OCI-LY3 (cell line): ENCODE data around the gene PLD5.

ENCODE experiments used
- H2AFZ ChIP-seq: fragments of 200-600, 300-600 bp; shearing (Covaris generic); 2 replicates; pipeline ENCODE4 v1.6.0; 2014; ENCODE audit warnings: antibody characterized with exemption, low read depth, low read length
- H3K27ac ChIP-seq: fragments of 200-600, 300-600 bp; sonication (generic); 2 replicates; pipeline ENCODE4 v1.5.1; 2014; ENCODE audit warnings: mild to moderate bottlenecking, low read length, moderate library complexity, mixed read lengths
- H3K27me3 ChIP-seq: fragments of 200-600, 300-600 bp; sonication (generic); 2 replicates; pipeline ENCODE4 v1.6.1; 2014; ENCODE audit warnings: low read depth, low read length, mixed read lengths
- H3K36me3 ChIP-seq: fragments of 200-600, 300-600 bp; sonication (generic); replicated peaks from 2 replicates; pipeline ENCODE3; 2014; ENCODE audit warnings: low read depth, low read length, mixed read lengths
- H3K4me1 ChIP-seq: fragments of 300-600, 200-600 bp; sonication (generic); 2 replicates; pipeline ENCODE4 v1.6.1; 2014; ENCODE audit warnings: low read length, mixed read lengths
- H3K4me2 ChIP-seq: fragments of 200-600, 300-600 bp; sonication (generic); 2 replicates; pipeline ENCODE4 v1.6.1; 2014; ENCODE audit warnings: low read length, mixed read lengths
- H3K4me3 ChIP-seq: fragments of 300-600, 200-600 bp; sonication (generic); 2 replicates; pipeline ENCODE4 v1.5.1; 2014; ENCODE audit warnings: antibody characterized with exemption, mild to moderate bottlenecking, low read length, moderate library complexity
- H3K79me2 ChIP-seq: fragments of 300-600, 200-600 bp; shearing (Covaris generic); 2 replicates; pipeline ENCODE4 v1.6.1; 2014; ENCODE audit warnings: mild to moderate bottlenecking, low read length, mixed read lengths
- H3K9ac ChIP-seq: fragments of 300-600, 200-600 bp; shearing (Covaris generic); 2 replicates; pipeline ENCODE4 v1.6.0; 2014; ENCODE audit warnings: mild to moderate bottlenecking, low read length, moderate library complexity
- H3K9me3 ChIP-seq: fragments of 200-600, 300-600 bp; shearing (Covaris generic); 2 replicates; pipeline ENCODE4 v1.6.1; 2014; ENCODE audit warnings: low read length, mixed read lengths; ENCODE audit not compliant: insufficient read depth
- H4K20me1 ChIP-seq: fragments of 200-600, 300-600 bp; sonication (generic); 2 replicates; pipeline ENCODE4 v1.6.1; 2016; ENCODE audit warnings: low read length, mixed read lengths; ENCODE audit not compliant: insufficient read depth
- CTCF ChIP-seq: fragments of 200-600, 300-600 bp; sonication (generic); IDR thresholded peaks from 2 replicates; pipeline ENCODE4 v1.5.1; 2014; ENCODE audit warnings: antibody characterized with exemption, low read length, low read depth
- EZH2phosphoT487 ChIP-seq: fragments of 200-600 bp; shearing (Covaris generic); IDR thresholded peaks from 2 replicates; pipeline ENCODE4 v1.6.1; 2018; ENCODE audit warnings: antibody characterized with exemption, mixed run types, low read depth

The PLD5 gene

DNA sequence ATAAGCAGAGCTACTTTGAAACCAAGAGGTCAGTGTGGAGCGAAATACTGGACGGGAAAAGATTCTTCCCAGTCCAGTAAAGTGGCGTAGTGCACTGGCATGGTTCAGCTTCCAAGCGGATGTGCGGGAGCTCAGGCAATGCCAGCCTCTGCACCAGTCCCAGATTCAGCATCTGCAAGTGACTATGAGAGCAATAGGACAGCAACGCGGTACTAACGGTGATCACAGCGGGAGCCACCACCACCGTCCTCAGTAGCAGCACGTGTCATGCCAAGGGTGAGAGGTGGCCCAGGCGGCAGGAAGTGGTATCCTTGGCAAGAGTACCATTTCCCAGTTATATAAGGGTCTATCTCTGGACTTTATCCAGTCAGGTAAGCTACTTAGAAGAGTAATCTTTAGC lies 17.8 kb downstream of the PLD5 start:
- no peak overlapping the region for H3K9ac ChIP-seq
- H3K36me3 ChIP-seq, result no peaks in the 10 kb centered on the region
- TF ChIP-seq EZH2phosphoT487 (no peak), CTCF (no peak)
- H3K4me2 ChIP-seq, result no peak overlapping the region
- no peaks in the 10 kb centered on the region for H3K79me2 ChIP-seq
- no peaks in the 10 kb centered on the region for H4K20me1 ChIP-seq
- H3K9me3 ChIP-seq, result no peaks in the 10 kb centered on the region
- H3K27me3 ChIP-seq, result no peaks in the 10 kb centered on the region
- no peak overlapping the region for H3K27ac ChIP-seq
- H2AFZ ChIP-seq, result no peak overlapping the region
- H3K4me3 ChIP-seq, result no peak overlapping the region
- no peaks in the 10 kb centered on the region for H3K4me1 ChIP-seq

- Histone ChIP-seq H3K9ac (no peak overlapping the region), H3K27me3 (no peaks in the 10 kb centered on the region), H4K20me1 (no peaks in the 10 kb centered on the region), H3K36me3 (no peaks in the 10 kb centered on the region), H3K9me3 (no peaks in the 10 kb centered on the region), H3K27ac (no peak overlapping the region), H3K4me2 (no peak overlapping the region), H3K4me3 (no peak overlapping the region), H3K4me1 (no peaks in the 10 kb centered on the region), H3K79me2 (no peaks in the 10 kb centered on the region), H2AFZ (no peak overlapping the region)
- TF ChIP-seq CTCF (no peak), EZH2phosphoT487 (no peak)
Observed at GRCh38 chr1:242489545-242489944, 35.0 kb downstream of the PLD5 start.

GRCh38 chr1:242477944-242478343 lies 46.6 kb downstream of the PLD5 start:
- no peaks in the 10 kb centered on the region for H3K9me3 ChIP-seq
- no peak for TF ChIP-seq CTCF
- no peak for TF ChIP-seq EZH2phosphoT487
- H3K4me1 ChIP-seq, result no peaks in the 10 kb centered on the region
- H3K79me2 ChIP-seq, result no peaks in the 10 kb centered on the region
- H3K27ac ChIP-seq, result no peak overlapping the region
- no peak overlapping the region for H3K4me2 ChIP-seq
- no peaks in the 10 kb centered on the region for H3K27me3 ChIP-seq
- H4K20me1 ChIP-seq, result no peaks in the 10 kb centered on the region
- no peak overlapping the region for H3K4me3 ChIP-seq
- no peaks in the 10 kb centered on the region for H3K36me3 ChIP-seq
- no peak overlapping the region for H3K9ac ChIP-seq
- H2AFZ ChIP-seq, result no peak overlapping the region

- Histone ChIP-seq H3K4me3 (no peak overlapping the region), H2AFZ (no peak overlapping the region), H3K27me3 (peaks cover 9% of the 10 kb centered on the region; the same call in 1 of the 2 replicates), H4K20me1 (no peaks in the 10 kb centered on the region), H3K36me3 (no peaks in the 10 kb centered on the region), H3K9ac (no peak overlapping the region), H3K4me2 (no peak overlapping the region), H3K4me1 (no peaks in the 10 kb centered on the region), H3K9me3 (no peaks in the 10 kb centered on the region), H3K27ac (no peak overlapping the region), H3K79me2 (no peaks in the 10 kb centered on the region)
- no peak for TF ChIP-seq CTCF
- TF ChIP-seq EZH2phosphoT487, result no peak
Observed at GRCh38 chr1:242470774-242471173, 53.7 kb downstream of the PLD5 start.
